ENCODE data around the gene CYP27A1.

The CYP27A1 gene

GRCh38 chr2:218859988-218860831, 78.3 kb downstream of the CYP27A1 start:
- no peak for DNase-seq

DNA sequence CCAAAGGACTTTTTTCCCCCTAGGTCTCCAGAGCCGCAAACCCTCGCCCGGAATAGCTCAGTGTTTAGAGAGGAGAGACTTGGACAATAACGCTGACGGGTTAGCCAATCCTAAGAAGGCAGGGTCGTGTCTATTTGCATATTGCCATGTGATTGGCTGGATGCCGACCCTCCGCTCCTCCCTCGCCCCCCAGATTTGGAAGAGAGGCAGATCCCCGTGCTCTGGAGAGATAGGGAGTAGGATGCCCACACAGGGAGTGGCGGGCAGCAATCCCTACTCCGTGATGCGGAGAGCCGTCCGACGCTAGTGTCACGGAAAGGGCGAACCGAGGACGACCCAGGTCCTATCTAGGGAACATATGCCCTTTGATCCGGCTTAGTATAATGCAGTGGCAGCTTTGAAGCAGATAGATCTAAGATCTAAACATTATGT, 79.0 kb downstream of the CYP27A1 start:
- DNase-seq, result no peak

DNA sequence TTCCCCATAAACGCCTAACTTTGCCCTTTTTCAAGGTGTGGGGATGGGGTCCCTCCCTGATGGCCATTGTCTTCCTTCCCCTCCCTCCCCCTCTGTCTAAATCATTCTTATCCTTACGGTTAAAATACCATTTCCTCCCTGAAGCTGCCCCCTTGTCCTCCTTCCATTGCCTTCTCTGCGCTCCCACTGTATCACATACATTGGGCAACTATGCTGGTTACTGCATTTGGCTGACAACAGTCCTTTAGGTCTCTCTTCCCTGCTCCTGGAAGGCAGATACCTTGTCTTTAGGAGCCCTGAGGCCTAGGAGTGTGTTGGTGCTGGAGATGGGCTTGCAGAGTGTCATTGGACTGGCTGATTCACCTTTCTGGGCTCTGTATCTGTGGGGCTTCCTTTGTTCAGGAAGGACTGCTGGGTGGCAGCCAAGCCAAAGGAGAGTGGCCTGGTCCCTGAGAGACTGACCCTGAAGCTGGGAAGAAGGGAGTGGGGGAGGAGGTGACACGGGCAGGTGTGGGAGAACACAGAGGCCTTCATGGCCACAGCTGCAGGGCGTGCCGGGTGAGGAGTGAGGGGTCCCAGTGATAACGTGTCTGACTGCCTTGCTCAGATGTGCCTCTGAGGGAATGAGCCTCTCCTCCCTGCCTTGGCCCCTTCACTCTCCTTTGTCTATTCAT, 79.8 kb downstream of the CYP27A1 start:
- DNase-seq, result no peak

- no peak for DNase-seq
Observed at GRCh38 chr2:218863021-218863520, 81.1 kb downstream of the CYP27A1 start.

Data from cerebellar nuclear complex (tissue), 1 donor.